A673 (cell line): ENCODE results near the gene ZNF430. TPM values are rescaled to one million over a fixed set of nuclear protein-coding genes. Genes with fewer than 3 reads are reported as not detected.
A peak's percentile ranks its signal among the peaks of the same experiment; 100 is the strongest.
"Not testable (repeated sequence)": the region's sequence is repeated elsewhere in the genome, so short reads cannot be mapped to it uniquely, and the experiment has no call there.

Experiments used
- Bru-seq: library from RNA; stranded (reverse); fragments of 400-500 nt; gene quantifications from one replicate; lab custom pipeline; 2021; lab: Mats Ljungman, UMichigan
- BruChase-seq, 2 experiments: library from RNA; stranded (reverse); fragments of 400-500 nt; gene quantifications; one replicate each; lab custom pipeline; 2021; lab: Mats Ljungman, UMichigan
- BruUV-seq: library from RNA; stranded (reverse); fragments of 400-500 nt; replicated peaks from 2 replicates; lab custom pipeline; 2021; lab: Mats Ljungman, UMichigan
- CTCF ChIA-PET: fragments of 300-600 bp; sonication (Branson Sonifier 250); formaldehyde crosslinking; loops from one replicate; lab custom pipeline; 2022; ENCODE audit warnings: antibody characterized with exemption; lab: Charles Lee
- POLR2A ChIA-PET: fragments of 300-600 bp; sonication (Branson Sonifier 250); formaldehyde crosslinking; loops from one replicate; lab custom pipeline; 2022; ENCODE audit warnings: antibody characterized with exemption; ENCODE audit not compliant: low non-redundant PET; lab: Charles Lee
- DNase-seq: peaks from one replicate; pipeline ENCODE4 v3.0.0-alpha.2; 2015; ENCODE audit warnings: low spot score
- H3K27ac ChIP-seq: fragments of 200-600 bp; sonication (generic); 2 replicates; pipeline ENCODE4 v1.5.1; 2016; ENCODE audit warnings: mixed run types, low read depth, mild to moderate bottlenecking, mixed read lengths, antibody characterized with exemption, low read length; ENCODE audit not compliant: poor library complexity, severe bottlenecking
- H3K27me3 ChIP-seq: fragments of 200-600 bp; sonication (generic); replicated peaks from 2 replicates; pipeline ENCODE4 v1.6.1; 2017; ENCODE audit warnings: mixed run types, low read depth, mild to moderate bottlenecking, mixed read lengths, antibody characterized with exemption, low read length; ENCODE audit not compliant: insufficient read depth, poor library complexity
- H3K36me3 ChIP-seq: fragments of 200-600 bp; sonication (generic); 2 replicates; pipeline ENCODE4 v1.6.1; 2016; ENCODE audit warnings: mixed run types, mild to moderate bottlenecking, mixed read lengths, antibody characterized with exemption, low read length; ENCODE audit not compliant: insufficient read depth, poor library complexity, severe bottlenecking
- H3K4me1 ChIP-seq: fragments of 200-600 bp; sonication (generic); 2 replicates; pipeline ENCODE4 v1.6.1; 2017; ENCODE audit warnings: mixed run types, mild to moderate bottlenecking, mixed read lengths, antibody characterized with exemption, low read length; ENCODE audit not compliant: insufficient read depth, poor library complexity, severe bottlenecking
- H3K4me3 ChIP-seq: fragments of 200-600 bp; sonication (generic); 2 replicates; pipeline ENCODE4 v1.5.1; 2016; ENCODE audit warnings: low read depth, mixed run types, mild to moderate bottlenecking, mixed read lengths, low read length; ENCODE audit not compliant: poor library complexity, severe bottlenecking
- H3K9me3 ChIP-seq: fragments of 200-600 bp; sonication (generic); 2 replicates; pipeline ENCODE4 v1.6.1; 2016; ENCODE audit warnings: mixed run types, low read depth, mild to moderate bottlenecking, mixed read lengths, antibody characterized with exemption, low read length; ENCODE audit not compliant: poor library complexity, severe bottlenecking
- CTCF ChIP-seq: fragments of 300-800, 200-600 bp; sonication (generic); conservative IDR thresholded peaks from 2 replicates; pipeline ENCODE4 v1.5.1; 2017; ENCODE audit warnings: low read depth, mild to moderate bottlenecking, antibody characterized with exemption, low read length, moderate library complexity, mixed read lengths
- EZH2 ChIP-seq: fragments of 200-600 bp; sonication (generic); IDR thresholded peaks from 2 replicates; pipeline ENCODE4 v1.6.1; 2017; ENCODE audit warnings: borderline replicate concordance, low read depth, mild to moderate bottlenecking, mixed read lengths, antibody characterized with exemption, low read length; ENCODE audit not compliant: poor library complexity, severe bottlenecking
- intact Hi-C: fragments of 100-400 bp; cut with micrococcal nuclease; formaldehyde crosslinking; loops from one replicate; pipeline ENCODE4 v1.10.0; 2022; ENCODE audit not compliant: unreplicated experiment
- long read RNA-seq: library from polyadenylated mRNA; stranded (forward); transcript quantifications from one replicate; pipeline ENCODE4 v2.0.0, GENCODE V29; 2022
- total RNA-seq: library from RNA; stranded (reverse); gene quantifications from 2 replicates; pipeline ENCODE4 v1.2.3, GENCODE V29; 2021

The ZNF430 gene
- 11.3 and 12.4 TPM in 2 replicates for total RNA-seq
- percentile 87 among the genes with signal in this experiment for Bru-seq, nascent RNA
- BruChase-seq, experiment 1, labeled RNA remaining after a 2-hour chase: percentile 80 among the genes with signal in this experiment
- percentile 73 among the genes with signal in this experiment for BruChase-seq, experiment 2, labeled RNA remaining after a 6-hour chase
- long read RNA-seq, transcript ZNF430-201 (5 exons, 3,923 nt): major isoform, 8 of 22 reads
- long read RNA-seq, partial matches to known transcripts: 4 of 22 reads
- long read RNA-seq, other reads (novel, unspliced or antisense): 10 of 22 reads

- Histone ChIP-seq H3K36me3 (peaks cover 29% of the 10 kb centered on the region), H3K4me3 (peak within 1 kb of the TSS; percentile 93), H3K27me3 (no peaks in the 10 kb centered on the region), H3K9me3 (no peaks in the 10 kb centered on the region), H3K27ac (peak within 1 kb of the TSS; percentile 84), H3K4me1 (peaks cover 8% of the 10 kb centered on the region)
- ChIA-PET POLR2A (no interaction called here), CTCF (no interaction called here)
- intact Hi-C loops: loop anchor here (10.0 kb wide), 1 partner anchor 144 kb away; no protein-coding TSS in a partner anchor
- TF ChIP-seq CTCF: no peak
- no peak for TF ChIP-seq EZH2
- BruUV-seq: TSS peak; percentile 50
- DNase-seq: peak; percentile 98
Measured at GRCh38 chr19:21020298-21021227, at the start of gene ZNF430. TSS of gene ZNF430 (plus strand) at chr19:21020657. CDS start at chr19:21020801, 144 bp downstream.

- H3K4me1 ChIP-seq, H3K27ac ChIP-seq, CTCF ChIA-PET, BruUV-seq, H3K27me3 ChIP-seq, H3K4me3 ChIP-seq, POLR2A ChIA-PET, DNase-seq, H3K36me3 ChIP-seq, H3K9me3 ChIP-seq, intact Hi-C loops: not testable (repeated sequence)
Measured at GRCh38 chr19:20992788-20993187, 27.7 kb upstream of the ZNF430 start.

GRCh38 chr19:20999731-21000352 is 20.6 kb upstream of the ZNF430 start:
- peak; percentile 79 for DNase-seq
- Histone ChIP-seq H3K27ac (no peak overlapping the region), H3K27me3 (no peaks in the 10 kb centered on the region), H3K9me3 (no peaks in the 10 kb centered on the region), H3K4me3 (peak overlapping the region; percentile 42), H3K4me1 (no peaks in the 10 kb centered on the region), H3K36me3 (no peaks in the 10 kb centered on the region)
- CTCF ChIA-PET: no interaction called here
- intact Hi-C loops: no loop called here
- no peak for TF ChIP-seq CTCF
- no peak for TF ChIP-seq EZH2
- BruUV-seq: no TSS peak
- POLR2A ChIA-PET: no interaction called here

- BruUV-seq, POLR2A ChIA-PET, H3K27me3 ChIP-seq, H3K9me3 ChIP-seq, CTCF ChIA-PET, H3K4me1 ChIP-seq: not testable (repeated sequence)
- H3K36me3 ChIP-seq: peaks cover 33% of the 10 kb centered on the region
- peak; percentile 4 for DNase-seq
- intact Hi-C loops: loop anchor here (10.0 kb wide), 1 partner anchor 144 kb away; no protein-coding TSS in a partner anchor
- H3K27ac ChIP-seq: peak overlapping the region; percentile 84
- H3K4me3 ChIP-seq: peak overlapping the region; percentile 93
Measured at GRCh38 chr19:21021238-21021637, 781 bp downstream of the ZNF430 start.
